ENCODE measurements around the gene DUOXA1.
"Not testable (repeated sequence)": the region's sequence is repeated elsewhere in the genome, so short reads cannot be mapped to it uniquely, and the experiment has no call there.

DUOXA1 gene

GRCh38 chr15:45112143-45112590 lies 17.5 kb downstream of the DUOXA1 start:
- no peak for DNase-seq

GRCh38 chr15:45111390-45112142 lies 18.1 kb downstream of the DUOXA1 start:
- no peak for DNase-seq

DNA sequence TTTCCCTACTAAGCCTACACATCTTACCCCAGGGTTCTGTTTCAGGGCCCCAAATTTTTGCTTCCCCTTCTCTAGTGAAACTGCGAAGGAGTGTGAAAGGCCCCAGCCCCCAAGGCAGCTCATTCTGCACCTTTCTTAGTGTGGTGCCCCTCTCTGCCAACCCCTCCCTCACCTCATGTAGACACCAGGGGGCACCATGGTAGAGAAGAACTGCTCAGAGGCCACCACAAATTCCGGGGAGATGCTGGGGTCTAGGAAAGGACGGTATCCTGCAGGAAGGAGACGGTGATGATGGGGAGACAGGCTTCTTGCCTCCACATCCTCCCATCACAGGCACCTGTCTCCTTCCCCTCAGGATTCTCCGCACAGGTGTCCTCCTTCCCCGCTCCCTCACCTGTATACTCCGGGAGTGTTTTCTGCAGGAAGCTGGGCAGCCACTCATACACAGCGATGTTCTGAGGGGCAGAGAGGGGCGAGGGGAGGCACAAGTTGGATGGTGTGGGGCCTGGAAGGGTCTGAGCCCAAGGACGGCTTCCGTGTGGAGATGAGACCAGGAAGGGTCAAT lies 19.3 kb downstream of the DUOXA1 start:
- DNase-seq = no peak

DNA sequence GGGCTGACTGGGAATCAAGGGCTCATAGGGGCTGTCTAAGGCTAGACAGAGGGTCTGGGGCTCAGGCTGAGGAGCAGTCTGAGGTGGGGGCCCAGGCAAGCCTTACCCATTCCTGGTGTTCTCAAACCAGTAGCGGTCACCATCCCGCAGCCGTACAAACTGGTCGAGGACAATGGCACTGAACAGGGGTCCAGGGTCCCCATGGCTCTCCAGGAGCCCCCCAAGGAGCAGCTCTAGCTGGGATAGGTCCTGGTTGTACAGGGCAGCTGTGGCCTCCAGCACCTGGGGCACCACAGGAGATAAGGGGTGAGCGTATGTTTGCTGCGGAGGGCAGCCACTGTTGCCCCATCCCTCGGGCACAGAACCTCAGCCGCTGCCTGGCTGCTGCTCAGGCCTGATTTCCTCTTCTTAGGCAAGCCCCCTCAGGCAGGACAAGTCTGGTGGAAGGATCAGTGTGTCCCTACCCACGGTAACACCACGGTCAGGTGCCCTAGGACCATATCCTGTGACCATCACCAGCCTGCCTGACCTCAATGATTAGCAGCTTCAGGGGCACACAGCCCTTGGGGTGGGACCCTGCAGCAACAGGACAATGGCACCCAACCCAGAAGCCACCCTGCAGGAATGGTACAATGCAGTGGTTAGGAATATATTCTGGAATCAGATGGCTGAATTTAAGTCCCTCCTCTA lies 21.6 kb downstream of the DUOXA1 start:
- no peak for DNase-seq

DNA sequence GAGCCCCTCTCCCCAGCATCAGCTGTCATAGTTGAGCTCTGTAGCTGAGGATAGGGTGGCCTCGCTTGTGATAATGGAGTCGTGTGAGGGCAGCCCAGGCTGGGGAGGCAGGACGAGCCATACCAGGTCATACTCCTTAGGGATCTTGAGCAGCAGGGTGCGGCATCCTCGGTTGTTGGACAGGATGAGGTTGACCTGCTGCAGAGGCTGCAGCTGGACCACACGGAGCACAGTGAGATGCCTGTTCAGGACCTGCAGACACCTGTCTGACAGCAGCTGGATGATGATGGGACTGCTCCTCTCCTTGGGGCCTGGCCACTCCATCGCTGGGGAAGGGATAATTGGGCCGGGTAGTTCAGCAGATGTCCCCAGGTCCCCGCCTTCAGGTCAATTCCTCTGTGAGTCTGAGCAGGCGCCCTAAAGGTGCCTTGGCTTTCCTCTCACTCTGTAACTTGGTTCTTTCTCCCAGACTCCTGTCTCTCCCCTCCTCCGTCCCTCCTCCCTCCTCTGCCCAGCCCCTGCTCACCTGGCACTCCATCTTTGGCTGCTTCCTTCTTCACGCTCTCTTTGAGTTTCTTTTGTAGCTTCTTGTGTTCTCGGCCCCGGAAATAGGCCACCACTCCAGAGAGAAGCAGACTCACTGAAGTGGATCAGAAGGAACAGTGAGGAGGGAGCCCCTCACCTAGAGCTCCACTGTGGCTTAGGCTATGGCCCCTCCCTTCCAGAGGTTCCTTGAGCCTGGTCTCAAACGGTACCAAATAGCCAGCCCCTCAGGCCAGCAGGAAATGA lies 23.5 kb downstream of the DUOXA1 start:
- DNase-seq = no peak

- no peak for DNase-seq
Measured at GRCh38 chr15:45105586-45105985, 24.1 kb downstream of the DUOXA1 start.

DNA sequence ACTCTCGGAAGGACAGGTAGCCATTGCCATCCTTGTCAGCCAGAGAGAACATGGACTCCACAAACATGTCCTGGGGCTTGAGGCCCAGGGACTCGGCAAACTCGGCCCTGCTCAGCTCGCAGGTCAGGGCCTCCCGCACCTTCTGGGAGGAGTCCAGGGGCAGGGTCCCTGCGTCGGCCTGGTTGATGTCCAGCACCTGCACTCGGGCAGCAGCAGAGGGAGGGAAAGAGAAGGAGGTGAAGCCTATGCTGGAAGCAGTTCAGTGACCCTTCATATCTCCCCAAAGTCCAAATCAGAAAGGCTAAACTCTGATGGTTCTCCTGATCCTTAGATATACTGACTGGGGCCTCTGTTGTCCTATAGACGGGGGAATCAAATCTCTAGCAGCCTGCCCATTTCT lies 25.5 kb downstream of the DUOXA1 start:
- DNase-seq = not testable (repeated sequence)

- no peak for DNase-seq
Measured at GRCh38 chr15:45102226-45102625, 27.5 kb downstream of the DUOXA1 start.

DNA sequence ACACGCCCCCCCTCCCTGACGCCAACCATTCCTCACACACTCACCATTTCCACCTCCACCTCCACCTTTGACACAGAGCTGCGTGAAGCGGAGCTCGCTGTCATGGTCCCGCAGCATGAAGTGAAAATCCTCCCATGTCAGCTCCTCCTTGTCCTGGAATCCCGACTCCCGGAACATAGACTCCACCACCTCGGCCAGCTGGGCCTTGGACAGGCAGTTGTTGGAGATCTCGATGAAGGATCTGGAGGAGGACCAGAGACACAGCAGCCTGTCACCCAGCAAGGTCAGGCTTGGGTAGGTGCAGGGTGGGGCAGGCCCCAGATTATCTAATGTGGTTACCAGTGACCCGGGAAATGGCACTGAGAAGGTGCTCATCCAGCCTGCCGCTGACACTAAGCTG lies 27.9 kb downstream of the DUOXA1 start:
- DNase-seq = no peak

- DNase-seq = no peak
Measured at GRCh38 chr15:45100884-45101625, 28.6 kb downstream of the DUOXA1 start.

DNA sequence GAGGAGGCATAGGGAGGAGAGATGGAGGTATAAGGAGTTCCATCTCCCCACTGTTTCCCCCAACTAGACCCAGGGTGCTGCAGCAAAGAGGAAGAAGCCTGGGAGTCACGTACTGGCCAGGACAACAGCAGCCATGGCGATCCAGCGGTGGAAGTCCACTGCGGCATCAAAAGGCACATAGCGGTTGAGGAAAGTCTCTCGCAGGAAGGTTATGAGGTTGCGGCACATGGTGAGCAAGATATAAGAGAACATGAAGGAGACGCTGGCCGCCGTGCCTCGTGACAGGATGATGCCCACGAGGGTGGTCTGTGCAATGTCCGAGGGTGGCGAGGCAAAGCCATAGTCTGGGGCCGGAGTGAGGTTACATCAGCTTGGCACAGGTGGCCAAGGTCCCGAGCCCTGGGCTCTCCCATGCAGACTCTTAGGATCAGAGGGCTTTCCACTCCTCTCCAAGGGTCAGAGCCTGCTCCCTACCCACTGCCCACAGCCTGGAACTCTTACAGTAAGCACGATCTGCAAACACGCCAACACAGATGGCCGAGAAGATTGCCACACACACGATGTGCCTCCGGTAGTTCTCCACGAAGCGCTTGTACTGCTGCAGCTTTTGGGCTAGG lies 30.0 kb downstream of the DUOXA1 start:
- DNase-seq = no peak

- DNase-seq = no peak
Measured at GRCh38 chr15:45097466-45097865, 32.2 kb downstream of the DUOXA1 start.

- no peak for DNase-seq
Measured at GRCh38 chr15:45095661-45096060, 34.0 kb downstream of the DUOXA1 start.

DNA sequence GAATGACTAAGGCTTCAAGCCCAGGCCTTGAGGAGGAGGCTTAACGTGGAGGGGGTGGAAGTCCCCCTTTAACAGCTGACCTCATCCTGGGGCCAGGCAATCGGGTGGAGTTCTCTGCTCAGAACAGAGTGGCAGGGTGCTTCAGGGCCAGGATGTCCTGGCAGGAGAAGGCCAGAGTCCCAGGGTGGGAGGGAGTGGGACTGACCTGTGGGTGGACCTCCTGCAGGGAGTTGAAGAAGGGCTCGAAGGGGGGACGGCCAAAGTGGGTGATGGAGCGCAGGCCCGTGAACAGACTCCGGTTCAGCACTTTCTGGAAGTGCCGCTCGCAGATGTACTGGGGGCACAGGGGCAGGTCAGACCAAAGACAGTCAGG lies 35.3 kb downstream of the DUOXA1 start:
- no peak for DNase-seq

GRCh38 chr15:45093622-45094357 lies 35.9 kb downstream of the DUOXA1 start:
- no peak for DNase-seq

DNA sequence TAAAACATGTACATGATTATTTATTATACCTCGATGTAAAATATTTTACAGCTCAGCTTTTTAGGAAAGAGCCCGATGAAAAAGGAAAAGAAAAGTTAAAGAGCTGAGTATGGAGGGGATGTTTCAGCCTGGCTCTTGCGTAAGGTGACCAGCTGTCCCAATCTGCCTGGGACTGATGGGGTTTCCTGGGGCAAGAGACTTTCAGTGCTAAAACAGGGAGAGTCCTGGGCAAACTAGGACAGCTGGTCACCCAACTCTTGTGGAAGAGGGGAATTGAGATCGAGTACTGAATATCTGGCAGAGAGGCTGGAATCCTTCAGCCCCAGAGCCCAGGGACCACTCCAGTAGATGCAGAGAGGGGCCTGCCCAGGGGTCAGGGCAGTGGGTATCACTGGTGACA lies 36.7 kb downstream of the DUOXA1 start:
- DNase-seq = no peak

DNA sequence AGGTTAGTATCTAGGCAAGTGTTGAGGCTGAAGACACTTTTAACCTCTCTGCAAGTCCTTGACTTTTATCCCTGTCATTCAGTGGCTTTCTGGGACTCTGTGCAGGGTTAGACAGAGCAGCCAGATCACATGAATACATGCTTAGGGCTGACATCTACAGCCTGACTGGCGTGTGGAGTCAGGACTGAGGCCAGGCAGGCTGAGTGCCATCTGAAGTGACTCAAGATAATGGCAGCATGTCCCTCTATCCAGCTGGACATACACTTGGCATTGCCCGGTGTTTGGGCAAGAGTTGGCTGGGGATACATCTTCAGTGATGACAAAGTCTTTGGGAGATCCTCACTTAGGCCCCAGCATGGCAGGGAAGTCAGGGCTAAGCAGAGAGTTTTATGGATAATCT lies 38.1 kb downstream of the DUOXA1 start:
- DNase-seq = no peak

DNA sequence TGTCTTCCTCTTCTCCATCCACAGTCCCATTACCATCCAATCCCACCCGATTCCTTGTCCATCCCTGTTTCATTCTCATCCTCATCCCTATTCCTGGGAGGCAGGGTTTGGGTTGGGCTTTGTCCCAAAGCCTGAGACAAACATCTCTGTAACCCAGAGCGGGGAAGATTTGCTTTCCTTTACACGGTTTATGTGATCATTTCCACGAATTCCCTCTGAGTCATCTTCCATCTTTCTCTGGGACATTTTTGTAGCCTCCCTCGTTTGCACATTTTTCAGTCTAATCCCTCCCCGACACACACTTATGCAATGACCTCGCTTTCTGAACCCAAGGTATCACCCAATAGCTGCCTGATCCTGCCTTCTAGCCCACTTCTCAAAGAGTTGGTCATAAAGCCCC lies 38.5 kb downstream of the DUOXA1 start:
- no peak for DNase-seq

DNA sequence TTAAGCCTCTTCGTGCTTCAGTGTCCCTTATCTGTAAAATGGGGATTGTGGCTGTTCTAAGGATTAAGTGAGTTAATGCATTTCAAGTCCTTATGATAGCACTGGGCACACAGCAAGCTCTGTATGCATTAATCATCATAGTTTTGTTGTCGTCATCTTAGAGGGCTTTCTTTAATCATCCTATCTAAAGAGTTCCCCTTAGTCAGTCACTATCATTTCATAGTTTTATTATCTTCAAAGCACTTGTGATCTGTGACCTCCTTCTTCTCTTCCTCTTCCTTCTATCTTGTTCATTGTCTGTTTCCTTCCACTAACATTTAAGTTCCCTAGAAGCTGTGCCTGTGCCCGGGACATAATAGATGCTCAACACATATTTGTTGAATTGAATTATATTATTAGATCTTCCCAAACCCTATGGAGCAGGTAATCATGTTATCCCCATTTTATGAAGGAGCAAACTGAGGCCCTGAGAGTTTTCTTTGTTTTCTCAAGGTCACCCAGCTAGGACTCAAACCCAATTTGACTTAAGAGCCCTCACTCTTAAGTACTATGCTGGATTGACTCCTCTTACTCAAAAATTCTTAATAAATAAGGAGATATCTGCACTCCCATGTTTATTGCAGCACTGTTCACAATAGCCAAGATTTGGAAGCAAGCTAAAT lies 39.8 kb downstream of the DUOXA1 start:
- DNase-seq = no peak

Data from C1 segment of cervical spinal cord (tissue), 14 donors.